ENCODE data around the gene SIAH3. TPM values are rescaled to one million over a fixed set of nuclear protein-coding genes. Genes with fewer than 3 reads are reported as not detected.

SIAH3 gene
- total RNA-seq, 1 experiment from 2014 or later: 0.07 TPM

DNA sequence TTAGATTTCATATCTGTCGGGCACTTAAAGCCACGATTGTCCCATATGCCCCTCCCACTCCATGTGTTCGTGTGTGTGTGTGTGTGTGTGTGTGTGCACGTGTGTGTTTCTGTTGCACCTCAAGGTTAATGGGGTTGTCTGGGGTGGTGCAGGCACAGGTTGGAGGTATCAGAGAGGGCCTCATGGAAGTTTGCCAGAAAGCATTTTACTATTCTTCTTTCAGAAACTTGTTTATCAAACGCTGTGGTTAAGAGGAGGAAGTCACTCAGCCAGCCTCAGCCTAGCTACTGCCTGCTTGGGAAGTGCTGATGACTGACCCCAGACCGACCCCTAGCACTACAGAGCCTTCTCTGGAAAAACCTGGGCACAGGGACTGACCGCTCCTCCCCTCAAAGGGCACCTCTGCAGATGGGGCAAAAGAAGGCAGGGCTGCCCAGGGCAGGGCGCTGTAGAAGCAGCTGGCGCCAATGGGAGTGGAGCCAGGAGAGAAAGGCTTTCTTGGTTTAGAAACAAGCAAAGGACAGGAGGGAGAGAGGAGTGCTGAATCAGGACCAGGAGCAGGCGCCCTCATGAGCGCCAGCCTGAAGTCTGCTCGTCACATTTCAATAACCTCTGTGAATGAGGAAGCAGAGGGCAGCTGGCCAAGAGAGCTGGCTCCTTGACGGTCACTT, 3.9 kb downstream of the SIAH3 start:
- Histone ChIP-seq H3K36me3 (replicated peaks; ENCODE audit: control insufficient read depth, insufficient read depth, low read length) (no peaks in the 10 kb centered on the region), H3K4me3 (ENCODE audit: insufficient read depth, low read depth, low read length) (no peak overlapping the region), H3K27me3 (ENCODE audit: control insufficient read depth, insufficient read depth, low read length) (peaks cover 26% of the 10 kb centered on the region)
- DNase-seq: no peak

DNA sequence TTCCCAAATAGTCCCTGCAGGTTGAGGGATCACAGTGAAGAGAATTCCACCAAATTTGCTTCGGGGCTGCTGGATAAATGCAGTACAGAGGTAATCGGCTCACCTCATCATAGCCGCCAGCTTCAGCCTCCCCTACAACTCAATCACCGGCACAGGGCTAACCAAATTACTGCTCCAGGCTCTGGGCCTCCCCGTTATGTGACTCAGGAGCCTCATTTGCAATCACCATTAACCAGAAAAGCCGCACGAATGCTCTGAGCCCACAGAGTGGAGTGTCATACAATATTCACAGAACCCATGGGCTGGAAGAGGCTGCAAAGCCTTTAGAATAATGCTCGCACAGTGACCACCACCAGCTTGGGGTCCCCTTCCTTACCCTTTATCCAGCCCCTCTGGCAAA, 4.9 kb downstream of the SIAH3 start:
- DNase-seq: no peak

DNA sequence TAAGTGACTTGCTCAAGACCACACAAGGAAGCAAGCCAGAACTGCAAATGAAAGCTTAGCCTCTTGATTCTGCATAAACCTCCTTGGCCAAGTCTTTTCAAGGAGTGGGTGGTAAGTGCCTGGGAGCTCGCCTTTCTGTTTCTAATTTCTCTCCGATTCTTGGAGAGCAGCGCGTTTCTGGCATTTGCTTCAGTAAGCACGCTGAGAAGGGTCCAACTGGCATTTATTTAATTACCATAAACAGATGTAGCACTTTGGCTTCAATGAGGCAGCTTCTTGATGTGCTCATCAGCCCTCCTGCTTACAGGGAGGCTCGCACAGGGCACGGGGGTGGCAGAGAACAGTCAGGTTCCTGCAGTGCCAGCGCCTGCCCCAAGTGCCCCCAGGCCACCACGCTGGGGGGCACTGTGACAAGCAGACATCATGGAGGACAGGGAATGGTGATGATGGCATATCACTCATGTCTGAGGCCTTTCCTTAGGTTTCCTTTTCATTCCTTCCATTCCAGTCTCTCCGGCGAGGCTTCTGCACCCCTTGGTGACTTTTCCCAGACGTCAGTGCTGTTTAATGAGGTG, 13.3 kb downstream of the SIAH3 start:
- no peak overlapping the region for H3K4me3 ChIP-seq (ENCODE audit: insufficient read depth, low read depth, low read length)
- no peak for DNase-seq
- no peaks in the 10 kb centered on the region for H3K36me3 ChIP-seq (replicated peaks; ENCODE audit: control insufficient read depth, insufficient read depth, low read length)
- H3K27me3 ChIP-seq (ENCODE audit: control insufficient read depth, insufficient read depth, low read length): no peaks in the 10 kb centered on the region

More for the DNA sequence above, 4.9 kb downstream of the SIAH3 start:
- Histone ChIP-seq H3K36me3 (replicated peaks; ENCODE audit: control insufficient read depth, insufficient read depth, low read length) (no peaks in the 10 kb centered on the region), H3K4me3 (ENCODE audit: insufficient read depth, low read depth, low read length) (no peak overlapping the region), H3K27me3 (ENCODE audit: control insufficient read depth, insufficient read depth, low read length) (peaks cover 19% of the 10 kb centered on the region)

DNA sequence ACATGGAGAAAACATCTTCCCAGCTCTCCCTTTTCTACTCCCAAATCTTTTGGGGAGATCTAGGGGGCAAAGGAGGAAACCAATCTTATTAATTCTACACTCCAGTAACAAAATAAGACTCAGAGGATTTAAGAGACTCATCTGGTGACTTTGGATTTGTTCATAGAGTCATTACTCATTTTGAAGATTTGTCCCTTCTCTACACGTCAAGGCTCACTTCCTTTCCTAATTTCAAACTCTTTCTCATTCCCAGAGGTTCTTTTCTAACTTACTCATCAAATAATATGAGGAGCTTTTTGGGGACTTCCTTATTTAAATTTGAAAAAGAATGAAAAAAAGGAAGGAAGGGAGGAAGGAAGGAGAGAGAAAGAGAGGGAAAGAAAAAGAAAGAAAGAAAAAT, 14.4 kb downstream of the SIAH3 start:
- Histone ChIP-seq H3K36me3 (replicated peaks; ENCODE audit: control insufficient read depth, insufficient read depth, low read length) (no peaks in the 10 kb centered on the region), H3K27me3 (ENCODE audit: control insufficient read depth, insufficient read depth, low read length) (no peaks in the 10 kb centered on the region), H3K4me3 (ENCODE audit: insufficient read depth, low read depth, low read length) (no peak overlapping the region)
- no peak for DNase-seq

DNA sequence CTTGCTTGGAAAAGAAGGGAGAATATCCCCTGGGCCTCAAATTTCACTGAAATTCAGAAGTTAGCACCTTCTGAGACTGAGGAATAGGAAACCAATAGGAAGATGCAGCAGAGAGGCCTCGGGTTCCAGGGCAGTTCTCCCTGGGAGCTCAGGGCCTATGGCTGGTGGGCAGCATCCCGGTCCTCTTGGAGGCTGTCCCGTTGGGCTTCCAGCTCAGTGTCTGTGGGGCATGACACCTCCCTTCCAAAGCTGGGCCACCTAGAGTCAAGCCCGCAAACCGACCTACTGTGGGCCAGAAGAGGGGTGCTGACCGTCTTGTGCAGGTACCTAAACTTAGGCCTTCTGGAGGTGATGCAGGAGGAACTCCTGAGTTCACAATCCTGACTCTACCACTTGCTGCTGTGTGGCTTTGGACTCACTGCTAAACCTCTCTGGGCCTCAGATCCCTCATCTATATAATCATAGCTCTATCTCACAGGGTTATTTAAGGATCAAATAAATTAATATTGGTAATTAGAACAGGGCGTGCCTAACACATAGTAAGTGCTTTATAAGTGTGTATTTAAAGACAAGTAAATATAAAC, 17.1 kb downstream of the SIAH3 start:
- Histone ChIP-seq H3K4me3 (ENCODE audit: insufficient read depth, low read depth, low read length) (no peak overlapping the region), H3K36me3 (replicated peaks; ENCODE audit: control insufficient read depth, insufficient read depth, low read length) (no peaks in the 10 kb centered on the region), H3K27me3 (ENCODE audit: control insufficient read depth, insufficient read depth, low read length) (no peaks in the 10 kb centered on the region)
- peak; percentile 4 for DNase-seq

DNA sequence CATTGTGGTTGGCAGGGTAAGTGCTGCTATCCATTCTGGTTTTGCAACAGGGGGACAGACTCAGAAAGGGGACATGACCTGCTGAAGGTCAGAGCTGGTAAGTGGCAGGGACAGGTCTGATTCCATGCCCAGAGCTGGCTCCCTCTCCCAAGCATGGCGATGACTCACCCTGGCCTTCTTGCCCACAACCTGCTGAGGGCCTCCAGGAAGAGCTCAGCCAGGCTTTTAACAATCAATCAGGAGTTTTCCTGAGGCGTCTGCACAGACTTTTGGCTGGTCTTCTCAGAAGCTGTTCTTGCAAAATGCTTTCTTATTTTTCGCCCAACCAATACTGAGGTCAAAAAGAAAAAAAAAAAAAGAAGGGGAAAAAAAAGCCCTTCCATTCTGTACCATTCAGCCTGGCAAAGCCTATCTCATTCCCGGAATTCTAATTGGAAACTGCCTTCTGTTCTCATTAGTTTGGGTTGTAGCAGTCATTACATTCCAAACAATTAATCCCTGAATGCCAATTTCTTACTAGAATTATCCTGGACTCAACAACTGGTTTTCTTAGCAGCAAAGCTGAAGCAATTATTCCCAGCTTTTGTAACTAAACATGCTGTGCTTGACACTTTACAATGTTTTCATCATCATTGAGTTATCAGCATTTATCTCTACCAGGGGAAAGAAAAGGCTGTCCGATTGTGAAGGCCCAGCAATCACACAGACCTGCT, 17.7 kb downstream of the SIAH3 start:
- peak; percentile 6 for DNase-seq
- Histone ChIP-seq H3K4me3 (ENCODE audit: insufficient read depth, low read depth, low read length) (no peak overlapping the region), H3K36me3 (replicated peaks; ENCODE audit: control insufficient read depth, insufficient read depth, low read length) (no peaks in the 10 kb centered on the region), H3K27me3 (ENCODE audit: control insufficient read depth, insufficient read depth, low read length) (no peaks in the 10 kb centered on the region)

DNA sequence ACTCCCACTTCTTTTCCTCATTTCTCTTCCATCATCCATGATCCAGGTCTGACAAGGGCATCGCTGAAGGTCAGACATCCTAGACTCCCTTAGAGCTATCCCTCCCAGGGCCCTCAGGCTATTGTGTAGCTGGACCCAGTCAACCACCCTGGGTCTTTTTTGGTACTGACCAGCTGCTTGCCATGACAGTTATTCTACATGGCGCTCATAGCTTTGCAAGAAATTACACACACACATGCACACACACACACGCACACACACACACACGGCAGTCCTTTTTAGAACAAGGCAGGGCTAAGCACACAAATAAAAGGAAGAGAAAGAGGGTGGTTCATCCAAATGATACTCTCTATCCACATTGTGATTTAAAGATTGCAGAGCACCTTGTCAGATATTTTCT, 18.3 kb downstream of the SIAH3 start:
- H3K4me3 ChIP-seq (ENCODE audit: insufficient read depth, low read depth, low read length): no peak overlapping the region
- H3K27me3 ChIP-seq (ENCODE audit: control insufficient read depth, insufficient read depth, low read length): no peaks in the 10 kb centered on the region
- H3K36me3 ChIP-seq (replicated peaks; ENCODE audit: control insufficient read depth, insufficient read depth, low read length): no peaks in the 10 kb centered on the region
- DNase-seq: no peak

DNA sequence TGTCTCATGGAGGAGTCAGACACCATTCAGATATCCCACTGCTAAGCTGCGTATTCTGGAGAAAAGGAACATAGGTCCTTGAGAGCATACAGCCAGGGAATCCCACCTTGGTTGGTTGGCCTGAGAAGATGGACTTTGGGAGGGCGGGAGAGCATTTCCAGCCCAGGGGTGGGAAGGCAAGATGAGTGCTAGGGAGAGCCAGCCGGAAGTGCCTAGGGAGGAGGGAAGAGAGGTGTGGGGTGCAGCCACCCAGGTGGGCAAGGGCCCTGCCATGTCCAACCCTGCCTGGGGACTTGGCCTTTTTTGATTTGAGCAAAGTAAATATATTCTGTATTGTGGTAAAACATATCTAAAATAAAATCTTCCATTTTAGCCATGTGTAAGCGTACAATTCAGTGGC, 19.7 kb downstream of the SIAH3 start:
- Histone ChIP-seq H3K4me3 (ENCODE audit: insufficient read depth, low read depth, low read length) (no peak overlapping the region), H3K36me3 (replicated peaks; ENCODE audit: control insufficient read depth, insufficient read depth, low read length) (no peaks in the 10 kb centered on the region), H3K27me3 (ENCODE audit: control insufficient read depth, insufficient read depth, low read length) (no peaks in the 10 kb centered on the region)
- DNase-seq: no peak

DNA sequence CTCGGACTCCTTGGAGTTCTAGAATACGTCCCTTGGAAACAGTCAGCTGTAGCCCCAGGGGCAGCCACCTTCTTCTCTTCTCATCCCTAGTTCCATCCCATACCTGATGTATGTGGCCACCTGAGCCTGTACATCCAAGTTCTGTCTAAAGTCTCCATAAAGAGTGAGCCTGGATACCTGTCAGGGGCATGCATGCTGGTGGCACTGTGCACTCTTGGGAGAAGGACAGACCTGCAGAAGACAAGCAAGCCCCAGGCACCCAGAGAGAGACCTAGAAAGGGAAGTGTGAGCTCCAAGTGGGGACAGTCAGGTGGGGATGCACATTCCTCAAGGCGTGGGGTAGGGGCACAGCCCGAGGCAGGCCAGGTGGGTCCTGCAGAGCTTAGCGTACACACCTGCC, 21.4 kb downstream of the SIAH3 start:
- Histone ChIP-seq H3K4me3 (ENCODE audit: insufficient read depth, low read depth, low read length) (no peak overlapping the region), H3K27me3 (ENCODE audit: control insufficient read depth, insufficient read depth, low read length) (no peaks in the 10 kb centered on the region), H3K36me3 (replicated peaks; ENCODE audit: control insufficient read depth, insufficient read depth, low read length) (no peaks in the 10 kb centered on the region)
- DNase-seq: no peak

DNA sequence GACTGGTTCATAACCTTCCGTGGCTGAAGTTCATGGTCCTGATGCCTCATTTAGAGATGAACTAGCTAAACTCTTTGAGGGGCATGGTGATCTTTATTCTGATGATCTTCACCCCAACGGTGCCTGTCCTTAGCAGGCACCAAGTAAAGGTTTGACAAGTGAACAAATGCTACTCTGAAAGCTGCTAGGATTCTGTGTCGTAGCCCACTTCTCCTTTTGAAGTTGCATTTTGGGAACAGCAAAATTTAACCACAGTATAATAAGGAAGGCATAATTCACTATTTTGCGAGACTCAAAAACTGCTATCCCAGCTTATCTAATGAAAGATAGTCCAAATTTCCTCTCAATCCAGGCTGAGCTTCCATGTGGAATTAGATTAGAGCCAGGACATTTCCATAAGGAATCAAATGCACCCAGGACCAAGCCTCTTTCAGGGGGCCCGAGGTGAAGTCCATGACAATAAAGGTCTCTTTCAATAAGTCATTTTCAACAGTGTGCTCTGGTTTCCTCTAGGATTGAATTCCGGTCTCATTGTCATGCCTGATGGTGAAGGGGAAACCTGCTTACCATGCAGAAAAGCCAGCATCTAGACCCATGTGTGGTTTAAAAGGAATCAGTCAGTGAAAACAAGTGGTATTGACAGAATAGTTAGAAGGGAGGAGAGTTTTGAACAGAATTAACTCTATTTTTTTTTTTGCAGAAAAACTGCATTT, 23.1 kb downstream of the SIAH3 start:
- Histone ChIP-seq H3K4me3 (ENCODE audit: insufficient read depth, low read depth, low read length) (no peak overlapping the region), H3K27me3 (ENCODE audit: control insufficient read depth, insufficient read depth, low read length) (no peaks in the 10 kb centered on the region), H3K36me3 (replicated peaks; ENCODE audit: control insufficient read depth, insufficient read depth, low read length) (no peaks in the 10 kb centered on the region)
- peak; percentile 62 for DNase-seq

DNA sequence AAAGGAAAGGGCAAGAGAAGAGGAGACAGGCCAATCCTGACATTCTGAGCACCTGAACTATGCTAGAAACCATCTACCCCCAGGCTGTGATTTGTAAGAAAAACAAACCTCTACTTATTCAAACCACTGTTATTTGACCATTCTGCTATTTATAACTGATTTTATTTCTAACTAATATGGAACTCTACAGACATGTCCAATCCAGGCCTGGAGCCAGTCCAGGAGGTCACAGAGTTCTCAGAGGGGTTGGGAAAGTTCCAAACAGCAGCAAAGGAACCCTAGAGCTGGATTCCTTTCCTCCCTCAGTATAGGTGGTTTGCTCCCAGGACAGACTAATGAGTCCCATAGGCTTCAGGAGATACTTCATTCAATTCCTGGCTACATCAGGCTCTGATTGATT, 24.2 kb downstream of the SIAH3 start:
- DNase-seq: no peak
- no peaks in the 10 kb centered on the region for H3K36me3 ChIP-seq (replicated peaks; ENCODE audit: control insufficient read depth, insufficient read depth, low read length)
- H3K4me3 ChIP-seq (ENCODE audit: insufficient read depth, low read depth, low read length): no peak overlapping the region
- H3K27me3 ChIP-seq (ENCODE audit: control insufficient read depth, insufficient read depth, low read length): no peaks in the 10 kb centered on the region

DNA sequence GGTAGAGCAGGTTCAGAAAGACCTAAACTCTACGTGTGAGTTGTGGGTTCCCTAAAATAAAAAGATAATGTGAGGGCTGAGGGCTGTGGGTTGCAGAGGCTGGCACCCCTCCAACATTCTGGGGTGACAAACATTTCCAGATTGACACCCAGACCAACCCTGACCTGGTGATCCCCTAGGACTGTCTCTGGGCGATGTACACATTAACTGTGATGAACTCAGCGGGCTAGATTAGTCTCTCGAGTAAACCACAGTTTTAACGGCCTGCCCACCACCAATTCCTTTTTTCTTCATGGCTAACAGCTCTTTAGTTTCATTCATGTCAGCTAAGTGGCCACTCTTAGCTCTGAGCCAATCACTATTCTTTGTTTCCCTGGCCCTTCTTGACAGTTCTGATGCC, 24.8 kb downstream of the SIAH3 start:
- no peaks in the 10 kb centered on the region for H3K36me3 ChIP-seq (replicated peaks; ENCODE audit: control insufficient read depth, insufficient read depth, low read length)
- H3K4me3 ChIP-seq (ENCODE audit: insufficient read depth, low read depth, low read length): no peak overlapping the region
- H3K27me3 ChIP-seq (ENCODE audit: control insufficient read depth, insufficient read depth, low read length): no peaks in the 10 kb centered on the region
- DNase-seq: no peak

DNA sequence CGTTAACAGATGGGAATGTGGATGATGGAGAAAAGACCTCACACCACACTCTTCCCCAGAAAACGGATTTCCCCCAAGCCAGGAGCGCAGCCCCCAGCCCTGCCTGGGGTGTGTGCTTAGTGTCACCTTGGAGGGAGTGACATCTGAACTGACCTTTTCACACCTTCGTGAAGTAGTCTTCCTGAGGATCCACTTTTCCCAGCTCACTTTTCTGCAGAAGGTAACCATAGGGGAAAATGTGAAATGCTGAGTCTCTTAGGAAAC, 26.2 kb downstream of the SIAH3 start:
- H3K36me3 ChIP-seq (replicated peaks; ENCODE audit: control insufficient read depth, insufficient read depth, low read length): no peaks in the 10 kb centered on the region
- H3K4me3 ChIP-seq (ENCODE audit: insufficient read depth, low read depth, low read length): no peak overlapping the region
- DNase-seq: no peak
- H3K27me3 ChIP-seq (ENCODE audit: control insufficient read depth, insufficient read depth, low read length): no peaks in the 10 kb centered on the region

DNA sequence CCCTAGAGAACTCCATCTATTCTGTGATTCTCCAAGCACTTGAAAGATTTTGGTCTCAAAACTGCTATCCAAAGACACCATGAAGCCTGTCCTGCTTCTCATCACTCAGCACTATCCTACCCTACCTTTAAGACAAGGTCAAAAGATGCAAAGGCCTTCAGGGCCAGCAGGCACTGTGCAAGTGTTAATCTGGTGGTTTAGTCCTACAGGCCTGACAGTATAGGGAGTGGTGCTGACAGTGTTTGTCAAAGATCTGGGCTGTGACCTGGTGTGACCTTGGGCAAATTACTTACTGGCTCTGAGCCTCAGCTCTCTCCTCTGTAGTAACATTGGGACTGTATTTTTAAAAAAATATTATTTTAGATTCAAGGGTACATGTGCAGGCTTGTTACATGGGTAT, 28.0 kb downstream of the SIAH3 start:
- no peaks in the 10 kb centered on the region for H3K27me3 ChIP-seq (ENCODE audit: control insufficient read depth, insufficient read depth, low read length)
- H3K4me3 ChIP-seq (ENCODE audit: insufficient read depth, low read depth, low read length): no peak overlapping the region
- H3K36me3 ChIP-seq (replicated peaks; ENCODE audit: control insufficient read depth, insufficient read depth, low read length): no peaks in the 10 kb centered on the region
- DNase-seq: no peak

DNA sequence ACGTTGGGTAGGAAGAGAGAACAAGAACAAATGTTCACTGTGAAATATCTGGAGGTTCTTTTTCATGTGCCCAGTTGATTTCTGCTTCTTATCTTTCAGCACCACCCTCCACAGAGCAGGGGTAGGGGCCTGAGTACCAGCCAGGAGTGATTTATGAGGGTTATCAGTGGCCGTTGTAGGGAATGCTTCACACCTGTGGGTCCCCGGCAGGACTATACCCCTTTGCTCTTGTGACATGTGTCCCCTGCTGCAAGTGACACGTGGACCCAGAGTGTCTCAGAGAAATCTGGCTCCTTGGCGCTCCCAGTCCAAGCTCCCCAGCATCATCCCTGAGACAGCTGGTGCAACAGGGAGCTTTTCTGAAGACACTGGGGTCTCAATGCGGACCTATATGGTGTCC, 29.7 kb downstream of the SIAH3 start:
- DNase-seq: no peak
- no peak overlapping the region for H3K4me3 ChIP-seq (ENCODE audit: insufficient read depth, low read depth, low read length)
- H3K27me3 ChIP-seq (ENCODE audit: control insufficient read depth, insufficient read depth, low read length): no peaks in the 10 kb centered on the region
- no peaks in the 10 kb centered on the region for H3K36me3 ChIP-seq (replicated peaks; ENCODE audit: control insufficient read depth, insufficient read depth, low read length)

All from H7 (cell line).